Smooth muscle cell (in vitro differentiated cells): ENCODE measurements around the gene SOX15. TPM values are rescaled to one million over a fixed set of nuclear protein-coding genes. Genes with fewer than 3 reads are reported as not detected.

Source experiments
- DNase-seq: peaks from one replicate; lab custom pipeline; 2025; ENCODE audit not compliant: unreplicated experiment; lab: John Stamatoyannopoulos, UW
- H2AFZ ChIP-seq: fragments of 200-600 bp; sonication (generic); 2 replicates; pipeline ENCODE4 v1.6.0; 2016; ENCODE audit warnings: antibody characterized with exemption, low read depth, mild to moderate bottlenecking
- H3F3A ChIP-seq: fragments of 200-600 bp; sonication (generic); 2 replicates; pipeline ENCODE4 v1.6.0; 2017; ENCODE audit warnings: antibody characterized with exemption, low read depth
- H3K27ac ChIP-seq: fragments of 200-600 bp; sonication (generic); 2 replicates; pipeline ENCODE4 v1.5.1; 2016; ENCODE audit warnings: low read depth, mild to moderate bottlenecking
- H3K27me3 ChIP-seq: fragments of 200-600 bp; sonication (generic); 2 replicates; pipeline ENCODE4 v1.6.1; 2016; ENCODE audit warnings: low read depth, mild to moderate bottlenecking
- H3K36me3 ChIP-seq: fragments of 200-600 bp; sonication (generic); 2 replicates; pipeline ENCODE4 v1.5.1; 2016; ENCODE audit warnings: low read depth
- H3K4me1 ChIP-seq: fragments of 200-600 bp; sonication (generic); 2 replicates; pipeline ENCODE4 v1.5.1; 2016; ENCODE audit warnings: low read depth
- H3K4me2 ChIP-seq: fragments of 200-600 bp; sonication (generic); 2 replicates; pipeline ENCODE4 v1.6.0; 2016; ENCODE audit warnings: mild to moderate bottlenecking
- H3K4me3 ChIP-seq: fragments of 200-600 bp; sonication (generic); 2 replicates; pipeline ENCODE4 v1.5.1; 2016; ENCODE audit warnings: mild to moderate bottlenecking
- H3K79me2 ChIP-seq: fragments of 200-600 bp; sonication (generic); 2 replicates; pipeline ENCODE4 v1.6.0; 2016; ENCODE audit warnings: low read depth, mild to moderate bottlenecking
- H3K9ac ChIP-seq: fragments of 200-600 bp; sonication (generic); 2 replicates; pipeline ENCODE4 v1.6.0; 2016; ENCODE audit warnings: low read depth
- H3K9me3 ChIP-seq: fragments of 200-600 bp; sonication (generic); replicated peaks from 2 replicates; pipeline ENCODE4 v1.5.1; 2016; ENCODE audit warnings: low read depth
- H4K20me1 ChIP-seq: fragments of 200-600 bp; sonication (generic); 2 replicates; pipeline ENCODE4 v1.6.0; 2016; ENCODE audit warnings: low read depth
- CTCF ChIP-seq: fragments of 200-600 bp; sonication (generic); IDR thresholded peaks from 2 replicates; pipeline ENCODE4 v1.5.1; 2017; ENCODE audit warnings: borderline replicate concordance, mild to moderate bottlenecking, antibody characterized with exemption; ENCODE audit not compliant: insufficient read depth, poor library complexity, severe bottlenecking
- WGBS: methylation state at CpG from one replicate; pipeline ENCODE4 v1.1.7; 2016; ENCODE audit warnings: low lambda C conversion rate; 5-methylcytosine and 5-hydroxymethylcytosine counted together
- polyA plus RNA-seq: library from polyadenylated mRNA; unstranded; fragments of >200 nt; fragmentation: Nextera tagmentation; extraction: Ambion mirVana; gene quantifications from 2 replicates; pipeline ENCODE4 v1.2.1, GENCODE V29; 2016
- total RNA-seq: library from RNA; depleted of rRNA; stranded (reverse); fragments of >200 nt; gene quantifications from 2 replicates; pipeline ENCODE4 v1.2.3, GENCODE V29; 2014

SOX15 gene
- total and polyA plus RNA-seq, 2 experiments from 2014 or later: 7.3 to 16.1 TPM

DNA sequence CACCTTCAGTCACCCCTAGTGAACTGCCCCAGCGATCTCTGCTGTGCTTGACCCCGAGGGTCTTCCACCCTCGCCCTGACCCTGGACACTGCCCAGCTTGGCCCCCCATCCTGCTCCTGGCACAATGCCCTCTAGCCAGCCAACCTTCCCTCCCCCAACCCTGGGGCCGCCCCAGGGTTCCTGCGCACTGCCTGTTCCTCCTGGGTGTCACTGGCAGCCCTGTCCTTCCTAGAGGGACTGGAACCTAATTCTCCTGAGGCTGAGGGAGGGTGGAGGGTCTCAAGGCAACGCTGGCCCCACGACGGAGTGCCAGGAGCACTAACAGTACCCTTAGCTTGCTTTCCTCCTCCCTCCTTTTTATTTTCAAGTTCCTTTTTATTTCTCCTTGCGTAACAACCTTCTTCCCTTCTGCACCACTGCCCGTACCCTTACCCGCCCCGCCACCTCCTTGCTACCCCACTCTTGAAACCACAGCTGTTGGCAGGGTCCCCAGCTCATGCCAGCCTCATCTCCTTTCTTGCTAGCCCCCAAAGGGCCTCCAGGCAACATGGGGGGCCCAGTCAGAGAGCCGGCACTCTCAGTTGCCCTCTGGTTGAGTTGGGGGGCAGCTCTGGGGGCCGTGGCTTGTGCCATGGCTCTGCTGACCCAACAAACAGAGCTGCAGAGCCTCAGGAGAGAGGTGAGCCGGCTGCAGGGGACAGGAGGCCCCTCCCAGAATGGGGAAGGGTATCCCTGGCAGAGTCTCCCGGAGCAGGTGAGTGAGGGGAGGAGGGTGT, 31.2 kb downstream of the SOX15 start, which contains the start of gene TNFSF13:
Gene TNFSF13, plus strand, starts transcription at position 207 of the 776 bp plus-strand sequence. Its CDS starts 290 bp downstream, at position 497.
- H3K27ac ChIP-seq: no peak within 1 kb of the TSS

GRCh38 chr17:7557775-7558543, 31.9 kb downstream of the SOX15 start:
- no peak overlapping the region for H3K4me3 ChIP-seq

More for the DNA sequence above, 31.2 kb downstream of the SOX15 start, which contains the start of gene TNFSF13:
- H3K27me3 ChIP-seq: no peaks in the 10 kb centered on the region
- peaks cover 26% of the 10 kb centered on the region for H3K4me1 ChIP-seq
- WGBS: 95% methylated on average over 16 of the region's 16 CpGs
- H3K9ac ChIP-seq: no peak within 1 kb of the TSS
- H2AFZ ChIP-seq: no peak within 1 kb of the TSS
- H3K79me2 ChIP-seq: peaks cover 18% of the 10 kb centered on the region
- H3F3A ChIP-seq: peaks cover 5% of the 10 kb centered on the region
- no peak within 1 kb of the TSS for H3K4me2 ChIP-seq
- no peaks in the 10 kb centered on the region for H4K20me1 ChIP-seq
- no peak for TF ChIP-seq CTCF
- H3K9me3 ChIP-seq: no peaks in the 10 kb centered on the region
- DNase-seq: no peak
- H3K4me3 ChIP-seq: no peak within 1 kb of the TSS
- H3K36me3 ChIP-seq: no peaks in the 10 kb centered on the region

DNA sequence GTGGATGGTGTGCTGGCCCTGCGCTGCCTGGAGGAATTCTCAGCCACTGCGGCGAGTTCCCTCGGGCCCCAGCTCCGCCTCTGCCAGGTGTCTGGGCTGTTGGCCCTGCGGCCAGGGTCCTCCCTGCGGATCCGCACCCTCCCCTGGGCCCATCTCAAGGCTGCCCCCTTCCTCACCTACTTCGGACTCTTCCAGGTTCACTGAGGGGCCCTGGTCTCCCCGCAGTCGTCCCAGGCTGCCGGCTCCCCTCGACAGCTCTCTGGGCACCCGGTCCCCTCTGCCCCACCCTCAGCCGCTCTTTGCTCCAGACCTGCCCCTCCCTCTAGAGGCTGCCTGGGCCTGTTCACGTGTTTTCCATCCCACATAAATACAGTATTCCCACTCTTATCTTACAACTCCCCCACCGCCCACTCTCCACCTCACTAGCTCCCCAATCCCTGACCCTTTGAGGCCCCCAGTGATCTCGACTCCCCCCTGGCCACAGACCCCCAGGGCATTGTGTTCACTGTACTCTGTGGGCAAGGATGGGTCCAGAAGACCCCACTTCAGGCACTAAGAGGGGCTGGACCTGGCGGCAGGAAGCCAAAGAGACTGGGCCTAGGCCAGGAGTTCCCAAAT, 32.6 kb downstream of the SOX15 start:
- Histone ChIP-seq H3K4me1 (peaks cover 19% of the 10 kb centered on the region), H3F3A (peaks cover 1% of the 10 kb centered on the region), H2AFZ (no peak overlapping the region), H3K27ac (no peak overlapping the region), H3K4me2 (no peak overlapping the region), H3K4me3 (no peak overlapping the region), H4K20me1 (no peaks in the 10 kb centered on the region), H3K27me3 (no peaks in the 10 kb centered on the region), H3K36me3 (no peaks in the 10 kb centered on the region), H3K9ac (no peak overlapping the region), H3K9me3 (no peaks in the 10 kb centered on the region), H3K79me2 (peaks cover 3% of the 10 kb centered on the region)
- no peak for TF ChIP-seq CTCF
- DNase-seq: no peak
- 76% methylated on average over 16 of the region's 19 CpGs for whole genome bisulfite sequencing

More at GRCh38 chr17:7557775-7558543, 31.9 kb downstream of the SOX15 start:
- H3K27me3 ChIP-seq: no peaks in the 10 kb centered on the region
- H3F3A ChIP-seq: peaks cover 5% of the 10 kb centered on the region
- H3K4me1 ChIP-seq: peaks cover 25% of the 10 kb centered on the region
- no peaks in the 10 kb centered on the region for H3K36me3 ChIP-seq
- no peak for DNase-seq
- H3K4me2 ChIP-seq: no peak overlapping the region
- H3K79me2 ChIP-seq: peaks cover 10% of the 10 kb centered on the region
- no peak overlapping the region for H3K27ac ChIP-seq
- TF ChIP-seq CTCF: no peak
- 51% methylated on average over 21 of the region's 21 CpGs for WGBS
- no peaks in the 10 kb centered on the region for H4K20me1 ChIP-seq
- no peak overlapping the region for H3K9ac ChIP-seq
- H2AFZ ChIP-seq: no peak overlapping the region
- no peaks in the 10 kb centered on the region for H3K9me3 ChIP-seq
